Measurements from ENCODE around the gene MEF2C.

DNA sequence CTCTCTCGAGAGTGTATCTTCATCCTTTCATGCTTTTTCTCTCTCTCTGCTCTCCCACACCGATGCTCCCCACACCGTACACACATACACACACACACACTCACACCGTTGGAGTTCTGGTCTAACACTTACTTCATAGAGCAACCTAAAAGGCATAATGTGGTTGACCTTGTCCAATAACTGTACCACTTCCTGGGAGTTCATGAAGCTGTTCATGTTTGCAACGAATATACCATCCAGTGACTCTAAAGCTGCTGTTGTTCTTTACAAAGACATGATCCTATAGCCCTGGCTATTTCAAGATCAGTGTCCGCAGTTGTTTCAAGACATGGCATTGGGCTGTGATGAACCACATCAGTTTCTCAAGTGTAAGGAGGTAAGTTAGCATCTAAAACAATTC, 10.0 kb downstream of the MEF2C start:
- TF ChIP-seq, protein P1, sequence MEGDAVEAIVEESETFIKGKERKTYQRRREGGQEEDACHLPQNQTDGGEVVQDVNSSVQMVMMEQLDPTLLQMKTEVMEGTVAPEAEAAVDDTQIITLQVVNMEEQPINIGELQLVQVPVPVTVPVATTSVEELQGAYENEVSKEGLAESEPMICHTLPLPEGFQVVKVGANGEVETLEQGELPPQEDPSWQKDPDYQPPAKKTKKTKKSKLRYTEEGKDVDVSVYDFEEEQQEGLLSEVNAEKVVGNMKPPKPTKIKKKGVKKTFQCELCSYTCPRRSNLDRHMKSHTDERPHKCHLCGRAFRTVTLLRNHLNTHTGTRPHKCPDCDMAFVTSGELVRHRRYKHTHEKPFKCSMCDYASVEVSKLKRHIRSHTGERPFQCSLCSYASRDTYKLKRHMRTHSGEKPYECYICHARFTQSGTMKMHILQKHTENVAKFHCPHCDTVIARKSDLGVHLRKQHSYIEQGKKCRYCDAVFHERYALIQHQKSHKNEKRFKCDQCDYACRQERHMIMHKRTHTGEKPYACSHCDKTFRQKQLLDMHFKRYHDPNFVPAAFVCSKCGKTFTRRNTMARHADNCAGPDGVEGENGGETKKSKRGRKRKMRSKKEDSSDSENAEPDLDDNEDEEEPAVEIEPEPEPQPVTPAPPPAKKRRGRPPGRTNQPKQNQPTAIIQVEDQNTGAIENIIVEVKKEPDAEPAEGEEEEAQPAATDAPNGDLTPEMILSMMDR (IDR thresholded peaks at IDR 0.05), result no peak
- no peak for TF ChIP-seq POLR2AphosphoS5 (IDR thresholded peaks at IDR 0.05; ENCODE audit: low read depth, low read length)
- TF ChIP-seq, protein P2, sequence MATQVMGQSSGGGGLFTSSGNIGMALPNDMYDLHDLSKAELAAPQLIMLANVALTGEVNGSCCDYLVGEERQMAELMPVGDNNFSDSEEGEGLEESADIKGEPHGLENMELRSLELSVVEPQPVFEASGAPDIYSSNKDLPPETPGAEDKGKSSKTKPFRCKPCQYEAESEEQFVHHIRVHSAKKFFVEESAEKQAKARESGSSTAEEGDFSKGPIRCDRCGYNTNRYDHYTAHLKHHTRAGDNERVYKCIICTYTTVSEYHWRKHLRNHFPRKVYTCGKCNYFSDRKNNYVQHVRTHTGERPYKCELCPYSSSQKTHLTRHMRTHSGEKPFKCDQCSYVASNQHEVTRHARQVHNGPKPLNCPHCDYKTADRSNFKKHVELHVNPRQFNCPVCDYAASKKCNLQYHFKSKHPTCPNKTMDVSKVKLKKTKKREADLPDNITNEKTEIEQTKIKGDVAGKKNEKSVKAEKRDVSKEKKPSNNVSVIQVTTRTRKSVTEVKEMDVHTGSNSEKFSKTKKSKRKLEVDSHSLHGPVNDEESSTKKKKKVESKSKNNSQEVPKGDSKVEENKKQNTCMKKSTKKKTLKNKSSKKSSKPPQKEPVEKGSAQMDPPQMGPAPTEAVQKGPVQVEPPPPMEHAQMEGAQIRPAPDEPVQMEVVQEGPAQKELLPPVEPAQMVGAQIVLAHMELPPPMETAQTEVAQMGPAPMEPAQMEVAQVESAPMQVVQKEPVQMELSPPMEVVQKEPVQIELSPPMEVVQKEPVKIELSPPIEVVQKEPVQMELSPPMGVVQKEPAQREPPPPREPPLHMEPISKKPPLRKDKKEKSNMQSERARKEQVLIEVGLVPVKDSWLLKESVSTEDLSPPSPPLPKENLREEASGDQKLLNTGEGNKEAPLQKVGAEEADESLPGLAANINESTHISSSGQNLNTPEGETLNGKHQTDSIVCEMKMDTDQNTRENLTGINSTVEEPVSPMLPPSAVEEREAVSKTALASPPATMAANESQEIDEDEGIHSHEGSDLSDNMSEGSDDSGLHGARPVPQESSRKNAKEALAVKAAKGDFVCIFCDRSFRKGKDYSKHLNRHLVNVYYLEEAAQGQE (IDR thresholded peaks at IDR 0.05; ENCODE audit: insufficient read depth in 1 of 2, low read depth in 2 of 2, low read length in 1 of 2), result no peak
- no peak for TF ChIP-seq TCF7L2 (IDR thresholded peaks at IDR 0.05; ENCODE audit: low read depth, low read length)
- no peak for TF ChIP-seq SIN3A (IDR thresholded peaks at IDR 0.05; ENCODE audit: borderline replicate concordance, insufficient read depth, low read depth, low read length)
